A549 (cell line): ENCODE measurements around the gene IL1RAP.

Experiments
- CEBPB ChIP-seq, 2 experiments: fragments of >200 bp in 1 of 2; sonication (Bioruptor Twin) in 1 of 2; formaldehyde crosslinking in 1 of 2; IDR thresholded peaks; 2 replicates each; pipeline ENCODE4 v1.6.1; 2012 to 2016
- JUN ChIP-seq, 2 experiments: fragments of >200 bp; sonication (Bioruptor Twin); formaldehyde crosslinking; IDR thresholded peaks; 2 replicates in 1 of 2; 3 replicates in 1 of 2; pipeline ENCODE4 v1.6.1; 2016 to 2017
- PHF8 ChIP-seq: fragments of 200-600 bp; sonication (generic); IDR thresholded peaks from 2 replicates; pipeline ENCODE4 v1.6.1; 2016; ENCODE audit warnings: low read depth, mild to moderate bottlenecking, antibody characterized with exemption, moderate library complexity, borderline replicate concordance
- POLR2A ChIP-seq: IDR thresholded peaks from 2 replicates; pipeline ENCODE4 v1.6.1; 2012; ENCODE audit warnings: mild to moderate bottlenecking, low read length
- RAD21 ChIP-seq, 2 experiments: fragments of >200 bp in 1 of 2; sonication (Bioruptor Twin) in 1 of 2; formaldehyde crosslinking in 1 of 2; IDR thresholded peaks in 1 of 2; conservative IDR thresholded peaks in 1 of 2; 2 replicates in 1 of 2; 3 replicates in 1 of 2; pipeline ENCODE4 v1.6.1; 2012 to 2018; ENCODE audit warnings: inconsistent platforms in 1 of 2
- RFX5 ChIP-seq: fragments of 450-650 bp; IDR thresholded peaks from 2 replicates; pipeline ENCODE4 v1.7.1; 2014; ENCODE audit warnings: antibody characterized with exemption, mild to moderate bottlenecking, moderate library complexity
- RNF2 ChIP-seq: fragments of 200-600 bp; sonication (generic); IDR thresholded peaks from 2 replicates; pipeline ENCODE4 v1.6.1; 2016; ENCODE audit warnings: low read depth, mild to moderate bottlenecking, antibody characterized with exemption, moderate library complexity, borderline replicate concordance
- SMC3 ChIP-seq: fragments of >200 bp; sonication (Bioruptor Twin); formaldehyde crosslinking; IDR thresholded peaks from 3 replicates; pipeline ENCODE4 v1.6.1; 2018; ENCODE audit warnings: inconsistent platforms
- TF ChIP-seq, protein P1 (sequence below): fragments of >200 bp; sonication (Bioruptor Twin); formaldehyde crosslinking; IDR thresholded peaks from 3 replicates; pipeline ENCODE4 v1.5.1; 2016
- TF ChIP-seq, protein P2 (sequence below): fragments of 200-600 bp; sonication (generic); IDR thresholded peaks from 2 replicates; pipeline ENCODE4 v1.6.1; 2016; ENCODE audit warnings: antibody characterized with exemption, mild to moderate bottlenecking, moderate library complexity
- TF ChIP-seq, protein P3 (sequence below): IDR thresholded peaks from 2 replicates; pipeline ENCODE4 v1.6.1; 2012

DNA sequence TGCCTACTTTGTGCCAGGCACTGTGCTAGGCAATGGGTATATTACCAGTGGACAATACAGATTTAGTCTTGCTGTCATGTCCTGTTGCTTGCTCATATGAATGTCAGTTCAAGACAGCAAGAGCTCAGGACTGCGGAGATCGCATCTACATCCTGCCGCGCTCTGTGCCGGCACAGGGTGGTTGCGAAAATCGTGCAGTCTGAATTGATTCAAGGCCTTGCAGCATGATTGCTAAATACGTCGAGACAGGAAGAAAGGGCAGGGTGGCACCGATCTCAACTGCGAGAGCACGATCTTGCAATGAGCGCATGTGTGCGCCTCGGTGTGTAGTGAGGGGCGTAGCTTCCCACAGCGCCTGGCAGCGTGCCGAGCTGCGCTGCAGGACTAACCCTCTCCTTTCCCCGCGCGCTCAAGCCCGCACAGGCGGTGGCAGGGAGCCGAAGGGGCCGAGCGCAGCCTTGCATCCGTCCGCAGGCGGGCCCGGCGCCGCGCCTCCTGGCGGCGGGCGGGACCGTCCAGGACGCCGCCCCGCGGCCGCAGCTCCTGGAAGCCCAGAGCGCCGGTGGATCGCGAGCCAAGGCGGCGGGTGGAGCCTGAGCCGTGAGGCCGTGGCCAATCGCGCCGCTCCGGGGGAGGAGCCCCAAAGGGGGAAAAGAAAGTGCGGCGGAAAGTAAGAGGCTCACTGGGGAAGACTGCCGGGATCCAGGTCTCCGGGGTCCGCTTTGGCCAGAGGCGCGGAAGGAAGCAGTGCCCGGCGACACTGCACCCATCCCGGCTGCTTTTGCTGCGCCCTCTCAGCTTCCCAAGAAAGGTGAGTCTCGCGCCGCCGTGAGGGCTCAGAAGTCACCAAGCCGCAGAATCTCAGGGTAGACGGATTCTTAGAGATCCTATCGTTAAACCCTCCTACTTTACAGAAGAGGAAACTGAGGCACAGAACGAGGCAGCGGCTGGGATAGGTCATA, at the start of gene IL1RAP:
- TF ChIP-seq, protein P1, sequence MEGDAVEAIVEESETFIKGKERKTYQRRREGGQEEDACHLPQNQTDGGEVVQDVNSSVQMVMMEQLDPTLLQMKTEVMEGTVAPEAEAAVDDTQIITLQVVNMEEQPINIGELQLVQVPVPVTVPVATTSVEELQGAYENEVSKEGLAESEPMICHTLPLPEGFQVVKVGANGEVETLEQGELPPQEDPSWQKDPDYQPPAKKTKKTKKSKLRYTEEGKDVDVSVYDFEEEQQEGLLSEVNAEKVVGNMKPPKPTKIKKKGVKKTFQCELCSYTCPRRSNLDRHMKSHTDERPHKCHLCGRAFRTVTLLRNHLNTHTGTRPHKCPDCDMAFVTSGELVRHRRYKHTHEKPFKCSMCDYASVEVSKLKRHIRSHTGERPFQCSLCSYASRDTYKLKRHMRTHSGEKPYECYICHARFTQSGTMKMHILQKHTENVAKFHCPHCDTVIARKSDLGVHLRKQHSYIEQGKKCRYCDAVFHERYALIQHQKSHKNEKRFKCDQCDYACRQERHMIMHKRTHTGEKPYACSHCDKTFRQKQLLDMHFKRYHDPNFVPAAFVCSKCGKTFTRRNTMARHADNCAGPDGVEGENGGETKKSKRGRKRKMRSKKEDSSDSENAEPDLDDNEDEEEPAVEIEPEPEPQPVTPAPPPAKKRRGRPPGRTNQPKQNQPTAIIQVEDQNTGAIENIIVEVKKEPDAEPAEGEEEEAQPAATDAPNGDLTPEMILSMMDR, result peak; percentile 52
- TF ChIP-seq CEBPB (IDR thresholded peaks at IDR 0.05), result peak; percentile 86 to 93
- TF ChIP-seq SMC3, result peak; percentile 63
- TF ChIP-seq POLR2A, result peak; percentile 69
- TF ChIP-seq RFX5, result no peak
- TF ChIP-seq JUN (IDR thresholded peaks at IDR 0.05), result peak; percentile 49 to 58; a peak in 2 of 5 replicates
- TF ChIP-seq, protein P2, sequence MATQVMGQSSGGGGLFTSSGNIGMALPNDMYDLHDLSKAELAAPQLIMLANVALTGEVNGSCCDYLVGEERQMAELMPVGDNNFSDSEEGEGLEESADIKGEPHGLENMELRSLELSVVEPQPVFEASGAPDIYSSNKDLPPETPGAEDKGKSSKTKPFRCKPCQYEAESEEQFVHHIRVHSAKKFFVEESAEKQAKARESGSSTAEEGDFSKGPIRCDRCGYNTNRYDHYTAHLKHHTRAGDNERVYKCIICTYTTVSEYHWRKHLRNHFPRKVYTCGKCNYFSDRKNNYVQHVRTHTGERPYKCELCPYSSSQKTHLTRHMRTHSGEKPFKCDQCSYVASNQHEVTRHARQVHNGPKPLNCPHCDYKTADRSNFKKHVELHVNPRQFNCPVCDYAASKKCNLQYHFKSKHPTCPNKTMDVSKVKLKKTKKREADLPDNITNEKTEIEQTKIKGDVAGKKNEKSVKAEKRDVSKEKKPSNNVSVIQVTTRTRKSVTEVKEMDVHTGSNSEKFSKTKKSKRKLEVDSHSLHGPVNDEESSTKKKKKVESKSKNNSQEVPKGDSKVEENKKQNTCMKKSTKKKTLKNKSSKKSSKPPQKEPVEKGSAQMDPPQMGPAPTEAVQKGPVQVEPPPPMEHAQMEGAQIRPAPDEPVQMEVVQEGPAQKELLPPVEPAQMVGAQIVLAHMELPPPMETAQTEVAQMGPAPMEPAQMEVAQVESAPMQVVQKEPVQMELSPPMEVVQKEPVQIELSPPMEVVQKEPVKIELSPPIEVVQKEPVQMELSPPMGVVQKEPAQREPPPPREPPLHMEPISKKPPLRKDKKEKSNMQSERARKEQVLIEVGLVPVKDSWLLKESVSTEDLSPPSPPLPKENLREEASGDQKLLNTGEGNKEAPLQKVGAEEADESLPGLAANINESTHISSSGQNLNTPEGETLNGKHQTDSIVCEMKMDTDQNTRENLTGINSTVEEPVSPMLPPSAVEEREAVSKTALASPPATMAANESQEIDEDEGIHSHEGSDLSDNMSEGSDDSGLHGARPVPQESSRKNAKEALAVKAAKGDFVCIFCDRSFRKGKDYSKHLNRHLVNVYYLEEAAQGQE, result no peak
- TF ChIP-seq RNF2, result no peak
- TF ChIP-seq RAD21 (conservative IDR thresholded peaks at IDR 0.05 in 1 of 2, IDR thresholded peaks at IDR 0.05 in 1 of 2), result peak; percentile 6 to 60; a peak in 4 of 5 replicates
- TF ChIP-seq PHF8, result peak; percentile 50; the same call in 1 of the 2 replicates
- TF ChIP-seq, protein P3, sequence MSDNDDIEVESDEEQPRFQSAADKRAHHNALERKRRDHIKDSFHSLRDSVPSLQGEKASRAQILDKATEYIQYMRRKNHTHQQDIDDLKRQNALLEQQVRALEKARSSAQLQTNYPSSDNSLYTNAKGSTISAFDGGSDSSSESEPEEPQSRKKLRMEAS, result peak; percentile 77
